HG03039 (cell line): ENCODE results near the gene GRIK3.
"Not testable (repeated sequence)": the region's sequence is repeated elsewhere in the genome, so short reads cannot be mapped to it uniquely, and the experiment has no call there.

Source experiments
- ATAC-seq: cut with Tn5 transposase; IDR thresholded peaks from one replicate; pipeline ENCODE4 v1.9.1; 2021; ENCODE audit warnings: mild to moderate bottlenecking, moderate library complexity; ENCODE audit not compliant: unreplicated experiment

Gene GRIK3

GRCh38 chr1:36911561-36912364, 122.6 kb downstream of the GRIK3 start:
- ATAC-seq, result no peak

- ATAC-seq, result no peak
Observed at GRCh38 chr1:36910886-36911540, 123.3 kb downstream of the GRIK3 start.

- no peak for ATAC-seq
Observed at GRCh38 chr1:36909946-36910725, 124.2 kb downstream of the GRIK3 start.

- not testable (repeated sequence) for ATAC-seq
Observed at GRCh38 chr1:36909359-36909758, 125.0 kb downstream of the GRIK3 start.

- ATAC-seq, result no peak
Observed at GRCh38 chr1:36908096-36908495, 126.2 kb downstream of the GRIK3 start.

- no peak for ATAC-seq
Observed at GRCh38 chr1:36906555-36906954, 127.8 kb downstream of the GRIK3 start.

GRCh38 chr1:36905941-36906340, 128.4 kb downstream of the GRIK3 start:
- ATAC-seq, result no peak

GRCh38 chr1:36900128-36900527, 134.2 kb downstream of the GRIK3 start:
- no peak for ATAC-seq

- ATAC-seq, result not testable (repeated sequence)
Observed at GRCh38 chr1:36897813-36898212, 136.5 kb downstream of the GRIK3 start.

GRCh38 chr1:36894824-36895223, 139.5 kb downstream of the GRIK3 start:
- no peak for ATAC-seq

- no peak for ATAC-seq
Observed at GRCh38 chr1:36890776-36891175, 143.5 kb downstream of the GRIK3 start.

GRCh38 chr1:36889478-36890226, 144.7 kb downstream of the GRIK3 start:
- no peak for ATAC-seq

GRCh38 chr1:36888811-36889477, 145.4 kb downstream of the GRIK3 start:
- no peak for ATAC-seq

- ATAC-seq, result no peak
Observed at GRCh38 chr1:36885540-36886357, 148.6 kb downstream of the GRIK3 start.

- ATAC-seq, result no peak
Observed at GRCh38 chr1:36884801-36885200, 149.5 kb downstream of the GRIK3 start.

GRCh38 chr1:36884029-36884701, 150.2 kb downstream of the GRIK3 start:
- no peak for ATAC-seq

GRCh38 chr1:36883315-36883949, 150.9 kb downstream of the GRIK3 start:
- no peak for ATAC-seq

GRCh38 chr1:36882536-36883285, 151.6 kb downstream of the GRIK3 start:
- ATAC-seq, result no peak
